Ammon's horn (tissue), 1 donor: ENCODE results near the gene GCNA.
"Not testable (repeated sequence)": the region's sequence is repeated elsewhere in the genome, so short reads cannot be mapped to it uniquely, and the experiment has no call there.

Experiments used
- DNase-seq: peaks from one replicate; pipeline ENCODE4 v3.0.0-alpha.2; 2016; ENCODE audit warnings: low spot score

GCNA gene

GRCh38 chrX:71559773-71560172 is 18.5 kb upstream of the GCNA start:
- DNase-seq: not testable (repeated sequence)

- no peak for DNase-seq
Observed at GRCh38 chrX:71563921-71564320, 14.3 kb upstream of the GCNA start.

- no peak for DNase-seq
Observed at GRCh38 chrX:71565474-71566041, 12.7 kb upstream of the GCNA start.

- not testable (repeated sequence) for DNase-seq
Observed at GRCh38 chrX:71571390-71571789, 6.8 kb upstream of the GCNA start.

- no peak for DNase-seq
Observed at GRCh38 chrX:71573590-71573989, 4.6 kb upstream of the GCNA start.

GRCh38 chrX:71577682-71578081 is 555 bp upstream of the GCNA start:
- DNase-seq: no peak

GRCh38 chrX:71579136-71579989 is 1.1 kb downstream of the GCNA start:
- DNase-seq: no peak

GRCh38 chrX:71579990-71580380 is 1.7 kb downstream of the GCNA start:
- DNase-seq: no peak

- no peak for DNase-seq
Observed at GRCh38 chrX:71581210-71581609, 3.0 kb downstream of the GCNA start.

- DNase-seq: no peak
Observed at GRCh38 chrX:71586929-71587328, 8.7 kb downstream of the GCNA start.

GRCh38 chrX:71593210-71593609 is 15.0 kb downstream of the GCNA start:
- not testable (repeated sequence) for DNase-seq

- DNase-seq: no peak
Observed at GRCh38 chrX:71599965-71600364, 21.7 kb downstream of the GCNA start.

GRCh38 chrX:71603618-71604017 is 25.4 kb downstream of the GCNA start:
- no peak for DNase-seq

- no peak for DNase-seq
Observed at GRCh38 chrX:71604141-71604540, 25.9 kb downstream of the GCNA start.

GRCh38 chrX:71604796-71605568 is 26.7 kb downstream of the GCNA start:
- no peak for DNase-seq

GRCh38 chrX:71606536-71607216 is 28.4 kb downstream of the GCNA start:
- no peak for DNase-seq

- no peak for DNase-seq
Observed at GRCh38 chrX:71607488-71607887, 29.3 kb downstream of the GCNA start.

GRCh38 chrX:71609095-71609750 is 31.0 kb downstream of the GCNA start:
- no peak for DNase-seq

- not testable (repeated sequence) for DNase-seq
Observed at GRCh38 chrX:71611736-71612135, 33.5 kb downstream of the GCNA start.

GRCh38 chrX:71612256-71612655 is 34.0 kb downstream of the GCNA start:
- no peak for DNase-seq

GRCh38 chrX:71615056-71615455 is 36.8 kb downstream of the GCNA start:
- no peak for DNase-seq

- no peak for DNase-seq
Observed at GRCh38 chrX:71615954-71616353, 37.7 kb downstream of the GCNA start.
